Sigmoid colon (tissue), 7 donors: ENCODE data around the gene NDUFAF2. TPM values are rescaled to one million over a fixed set of nuclear protein-coding genes. Genes with fewer than 3 reads are reported as not detected.
"Not testable (repeated sequence)": the region's sequence is repeated elsewhere in the genome, so short reads cannot be mapped to it uniquely, and the experiment has no call there.

Experiments used
- DNase-seq: peaks from one replicate; pipeline ENCODE4 v3.0.0-alpha.2; 2019
- H3K27ac ChIP-seq, 4 donors: fragments of 200-600 bp; sonication (generic); one replicate each; pipeline ENCODE4 v1.5.1; 2016 to 2019; ENCODE audit warnings: mild to moderate bottlenecking in 1 of 4
- H3K27me3 ChIP-seq, 3 donors: fragments of 200-600 bp; sonication (generic); one replicate each; pipeline ENCODE4 v1.5.1; 2019; ENCODE audit warnings: mild to moderate bottlenecking in 1 of 3
- H3K36me3 ChIP-seq, 4 donors: fragments of 200-600 bp; sonication (generic); one replicate each; pipeline ENCODE4 v1.5.1; 2016 to 2019
- H3K4me1 ChIP-seq, 4 donors: fragments of 200-600 bp; sonication (generic); one replicate each; pipeline ENCODE4 v1.5.1; 2017 to 2019
- H3K4me3 ChIP-seq, 4 donors: fragments of 200-600 bp; sonication (generic); one replicate each; pipeline ENCODE4 v1.5.1; 2017 to 2019; ENCODE audit warnings: mild to moderate bottlenecking in 2 of 4, moderate library complexity in 1 of 4
- H3K9me3 ChIP-seq, 4 donors: fragments of 200-600 bp in 3 of 4; sonication (generic) in 3 of 4; one replicate each; pipeline versions ENCODE4 v1.5.1 to v1.6.1; 2013 to 2019
- CTCF ChIP-seq, 4 experiments: fragments of 450-650 bp in 3 of 4; fragments of 200-600 bp in 1 of 4; IDR thresholded peaks; one replicate each; pipeline ENCODE4 v1.5.1; 2016 to 2019; ENCODE audit warnings: antibody characterized with exemption in 4 of 4, mild to moderate bottlenecking in 3 of 4, moderate library complexity in 2 of 4
- EP300 ChIP-seq, 4 donors: sonication (generic); formaldehyde crosslinking; IDR thresholded peaks; one replicate each; pipeline ENCODE4 v1.6.1; 2017; ENCODE audit warnings: antibody characterized with exemption in 4 of 4
- POLR2A ChIP-seq, 2 donors: fragments of 450-650 bp; IDR thresholded peaks; one replicate each; pipeline ENCODE4 v1.6.1; 2016; ENCODE audit warnings: antibody characterized with exemption in 2 of 2, mild to moderate bottlenecking in 2 of 2, moderate library complexity in 2 of 2
- POLR2AphosphoS5 ChIP-seq, 4 donors: sonication (generic); formaldehyde crosslinking; IDR thresholded peaks; one replicate each; pipeline ENCODE4 v1.6.1; 2017; ENCODE audit warnings: antibody characterized with exemption in 4 of 4
- WGBS, 2 donors: extraction: QIAGEN DNeasy Blood & Tissue Kit; methylation state at CpG; one replicate each; pipeline ENCODE4 v1.1.7; 2013; 5-methylcytosine and 5-hydroxymethylcytosine counted together
- intact Hi-C: fragments of 100-400 bp; cut with DNase I; formaldehyde crosslinking; loops from one replicate; pipeline ENCODE4 v1.15.1; 2023
- polyA plus RNA-seq, 3 donors: library from polyadenylated mRNA; stranded (reverse); fragments of 200-250 nt; gene quantifications; one replicate each; pipeline ENCODE4 v1.2.3, GENCODE V29; 2013
- total RNA-seq, 4 donors: library from RNA; depleted of rRNA; stranded (reverse); fragments of >200 nt; gene quantifications; one replicate each; pipeline ENCODE4 v1.1.0, GENCODE V29; 2016
- donor health status: healthy with polysubstance abuse.
- donor health status: Bipolar disorder and iron deficiency.
- donor health status: healthy.

The NDUFAF2 gene
- total and polyA plus RNA-seq, 7 donors, result 33.5 to 48.6 (median 41.5) TPM

- TF ChIP-seq CTCF (IDR thresholded peaks at IDR 0.05) (no peak), POLR2A (IDR thresholded peaks at IDR 0.05) (no peak), EP300 (IDR thresholded peaks at IDR 0.05) (no peak), POLR2AphosphoS5 (IDR thresholded peaks at IDR 0.05) (no peak)
- H3K9me3 ChIP-seq, result no peaks in the 10 kb centered on the region
- no peaks in the 10 kb centered on the region for H3K36me3 ChIP-seq
- no peak overlapping the region for H3K27ac ChIP-seq
- H3K4me1 ChIP-seq, result no peaks in the 10 kb centered on the region
- no peak for DNase-seq
- intact Hi-C loops, result no loop called here
- H3K4me3 ChIP-seq, result no peak overlapping the region
- WGBS, 2 donors, result 95 to 100% methylated on average over 1 of the region's 1 CpG
- no peaks in the 10 kb centered on the region for H3K27me3 ChIP-seq
Measured at GRCh38 chr5:61183538-61183937, 238.5 kb downstream of the NDUFAF2 start.

GRCh38 chr5:61184708-61185107 lies 239.7 kb downstream of the NDUFAF2 start:
- no peaks in the 10 kb centered on the region for H3K4me1 ChIP-seq
- intact Hi-C loops, result no loop called here
- WGBS, 2 donors, result 87 to 88% methylated on average over 2 of the region's 2 CpGs
- TF ChIP-seq CTCF (IDR thresholded peaks at IDR 0.05) (no peak), POLR2AphosphoS5 (IDR thresholded peaks at IDR 0.05) (no peak), POLR2A (IDR thresholded peaks at IDR 0.05) (no peak)
- no peak for DNase-seq
- no peaks in the 10 kb centered on the region for H3K36me3 ChIP-seq
- no peak overlapping the region for H3K27ac ChIP-seq
- H3K27me3 ChIP-seq, result no peaks in the 10 kb centered on the region
- H3K9me3 ChIP-seq, result no peaks in the 10 kb centered on the region
- H3K4me3 ChIP-seq, result no peak overlapping the region

GRCh38 chr5:61186634-61187033 lies 241.6 kb downstream of the NDUFAF2 start:
- no peak overlapping the region for H3K27ac ChIP-seq
- no peaks in the 10 kb centered on the region for H3K9me3 ChIP-seq
- intact Hi-C loops, result no loop called here
- H3K4me3 ChIP-seq, result no peak overlapping the region
- no peak for DNase-seq
- 65 to 94% methylated on average over 2 of the region's 2 CpGs for WGBS, 2 donors
- H3K4me1 ChIP-seq, result no peaks in the 10 kb centered on the region
- H3K27me3 ChIP-seq, result no peaks in the 10 kb centered on the region
- H3K36me3 ChIP-seq, result no peaks in the 10 kb centered on the region
- TF ChIP-seq POLR2A (IDR thresholded peaks at IDR 0.05) (no peak), POLR2AphosphoS5 (IDR thresholded peaks at IDR 0.05) (no peak), EP300 (IDR thresholded peaks at IDR 0.05) (no peak), CTCF (IDR thresholded peaks at IDR 0.05) (no peak)

- H3K9me3 ChIP-seq, H3K4me1 ChIP-seq, H3K27me3 ChIP-seq, intact Hi-C loops, H3K36me3 ChIP-seq, DNase-seq, H3K27ac ChIP-seq, H3K4me3 ChIP-seq: not testable (repeated sequence)
Measured at GRCh38 chr5:61187352-61187751, 242.3 kb downstream of the NDUFAF2 start.

- 94% methylated on average over 2 of the region's 2 CpGs for WGBS, 2 donors
Measured at GRCh38 chr5:61187826-61188225, 242.8 kb downstream of the NDUFAF2 start.

GRCh38 chr5:61198606-61199005 lies 253.6 kb downstream of the NDUFAF2 start:
- DNase-seq, result no peak
- intact Hi-C loops, result no loop called here
- no peaks in the 10 kb centered on the region for H3K4me1 ChIP-seq
- H3K27me3 ChIP-seq, result no peaks in the 10 kb centered on the region
- H3K4me3 ChIP-seq, result no peak overlapping the region
- H3K36me3 ChIP-seq, result no peaks in the 10 kb centered on the region
- WGBS, 2 donors, result 94 to 97% methylated on average over 2 of the region's 2 CpGs
- no peaks in the 10 kb centered on the region for H3K9me3 ChIP-seq
- no peak overlapping the region for H3K27ac ChIP-seq
- no peak for TF ChIP-seq POLR2AphosphoS5 (IDR thresholded peaks at IDR 0.05)
- no peak for TF ChIP-seq EP300 (IDR thresholded peaks at IDR 0.05)
- TF ChIP-seq CTCF (IDR thresholded peaks at IDR 0.05), result no peak
- TF ChIP-seq POLR2A (IDR thresholded peaks at IDR 0.05), result no peak

More at GRCh38 chr5:61187826-61188225, 242.8 kb downstream of the NDUFAF2 start:
- H3K9me3 ChIP-seq, H3K4me1 ChIP-seq, H3K27ac ChIP-seq, DNase-seq, intact Hi-C loops, H3K27me3 ChIP-seq, H3K4me3 ChIP-seq, H3K36me3 ChIP-seq: not testable (repeated sequence)
